Gastroesophageal sphincter (tissue), 4 donors: ENCODE results near the gene ALK. TPM values are rescaled to one million over a fixed set of nuclear protein-coding genes. Genes with fewer than 3 reads are reported as not detected.

Experiments used
- ATAC-seq: fragments of 150-250 bp; one replicate; pipeline ENCODE4 v1.9.1; 2016; ENCODE audit warnings: mild to moderate bottlenecking, moderate library complexity
- H3K27ac ChIP-seq, 4 donors: fragments of 200-600 bp; sonication (generic) in 3 of 4; 1 replicate in 3 of 4; 2 replicates in 1 of 4; pipeline ENCODE4 v1.5.1; 2016 to 2019
- H3K27me3 ChIP-seq: fragments of 200-600 bp; sonication (generic); one replicate; pipeline ENCODE4 v1.5.1; 2019
- H3K36me3 ChIP-seq, 2 donors: fragments of 200-600 bp; sonication (generic); one replicate each; pipeline ENCODE4 v1.5.1; 2019; ENCODE audit warnings: control low read depth in 1 of 2
- H3K4me1 ChIP-seq, 3 donors: fragments of 200-600 bp; sonication (generic); 1 replicate in 2 of 3; 2 replicates in 1 of 3; pipeline ENCODE4 v1.5.1; 2016 to 2019; ENCODE audit warnings: control low read depth in 2 of 3
- H3K4me3 ChIP-seq, 2 donors: fragments of 200-600 bp; sonication (generic); one replicate each; pipeline ENCODE4 v1.5.1; 2019; ENCODE audit warnings: mild to moderate bottlenecking in 1 of 2, moderate library complexity in 1 of 2
- H3K9me3 ChIP-seq, 3 donors: fragments of 200-600 bp; sonication (generic); one replicate each; pipeline ENCODE4 v1.5.1; 2017 to 2019; ENCODE audit warnings: control low read depth in 2 of 3
- CTCF ChIP-seq, 4 experiments: fragments of 200-600 bp in 2 of 4; fragments of 450-650 bp in 2 of 4; sonication (generic) in 1 of 4; IDR thresholded peaks; one replicate each; pipeline ENCODE4 v1.5.1; 2017 to 2019; ENCODE audit warnings: antibody characterized with exemption in 4 of 4, mild to moderate bottlenecking in 2 of 4, moderate library complexity in 2 of 4
- EP300 ChIP-seq: sonication (generic); formaldehyde crosslinking; IDR thresholded peaks from one replicate; pipeline ENCODE4 v1.6.1; 2017; ENCODE audit warnings: antibody characterized with exemption, mild to moderate bottlenecking
- POLR2A ChIP-seq, 2 donors: fragments of 450-650 bp; IDR thresholded peaks; one replicate each; pipeline ENCODE4 v1.6.1; 2017; ENCODE audit warnings: antibody characterized with exemption in 2 of 2, mild to moderate bottlenecking in 2 of 2, moderate library complexity in 1 of 2
- POLR2AphosphoS5 ChIP-seq: sonication (generic); formaldehyde crosslinking; IDR thresholded peaks from one replicate; pipeline ENCODE4 v1.6.1; 2017; ENCODE audit warnings: antibody characterized with exemption
- WGBS, 2 donors: methylation state at CpG; one replicate each; pipeline ENCODE4 v1.1.5; 2018; ENCODE audit warnings: low coverage in 1 of 2; 5-methylcytosine and 5-hydroxymethylcytosine counted together
- total RNA-seq, 4 donors: library from RNA; depleted of rRNA; stranded (reverse); fragments of >200 nt; gene quantifications; one replicate each; pipeline ENCODE4 v1.1.0, GENCODE V29; 2016

The ALK gene
- total RNA-seq, 4 donors from 2014 or later, result 0.94 to 1.6 (median 1.1) TPM

- no peaks in the 10 kb centered on the region for H3K4me1 ChIP-seq
- H3K9me3 ChIP-seq, result no peaks in the 10 kb centered on the region
- H3K4me3 ChIP-seq, result no peak overlapping the region
- no peak for ATAC-seq
- peaks cover 25% of the 10 kb centered on the region for H3K27me3 ChIP-seq
- 48 to 59% methylated on average over 4 to 8 of the region's 9 CpGs for WGBS, 2 donors
- TF ChIP-seq POLR2A (IDR thresholded peaks at IDR 0.05) (no peak), CTCF (IDR thresholded peaks at IDR 0.05) (peak; percentile 33 to 64 (median 48))
- no peak overlapping the region for H3K27ac ChIP-seq
- no peaks in the 10 kb centered on the region for H3K36me3 ChIP-seq
Measured at GRCh38 chr2:29309090-29310029, 612.0 kb downstream of the ALK start.

GRCh38 chr2:29308366-29308765 lies 613.0 kb downstream of the ALK start:
- no peak for TF ChIP-seq CTCF (IDR thresholded peaks at IDR 0.05)
- no peak for TF ChIP-seq POLR2A (IDR thresholded peaks at IDR 0.05)
- TF ChIP-seq EP300, result no peak
- no peak for TF ChIP-seq POLR2AphosphoS5
- H3K4me3 ChIP-seq, result no peak overlapping the region
- 56 to 59% methylated on average over 6 to 9 of the region's 9 CpGs for WGBS, 2 donors
- no peak overlapping the region for H3K27ac ChIP-seq
- H3K9me3 ChIP-seq, result no peaks in the 10 kb centered on the region
- no peaks in the 10 kb centered on the region for H3K36me3 ChIP-seq
- H3K27me3 ChIP-seq, result peaks cover 18% of the 10 kb centered on the region
- no peaks in the 10 kb centered on the region for H3K4me1 ChIP-seq
- ATAC-seq, result no peak

- TF ChIP-seq POLR2A (IDR thresholded peaks at IDR 0.05) (no peak), CTCF (IDR thresholded peaks at IDR 0.05) (no peak), POLR2AphosphoS5 (no peak), EP300 (no peak)
- WGBS, 2 donors, result 33 to 46% methylated on average over 1 to 2 of the region's 2 CpGs
Measured at GRCh38 chr2:29307519-29307918, 613.9 kb downstream of the ALK start.

GRCh38 chr2:29305762-29306161 lies 615.6 kb downstream of the ALK start:
- no peak for ATAC-seq

More at GRCh38 chr2:29307519-29307918, 613.9 kb downstream of the ALK start:
- H3K27me3 ChIP-seq, result peaks cover 11% of the 10 kb centered on the region
- H3K4me1 ChIP-seq, result no peaks in the 10 kb centered on the region
- no peaks in the 10 kb centered on the region for H3K36me3 ChIP-seq
- H3K4me3 ChIP-seq, result no peak overlapping the region
- H3K27ac ChIP-seq, result no peak overlapping the region
- ATAC-seq, result no peak
- no peaks in the 10 kb centered on the region for H3K9me3 ChIP-seq

More at GRCh38 chr2:29305762-29306161, 615.6 kb downstream of the ALK start:
- H3K4me1 ChIP-seq, result no peaks in the 10 kb centered on the region
- no peak overlapping the region for H3K4me3 ChIP-seq
- H3K9me3 ChIP-seq, result no peaks in the 10 kb centered on the region
- TF ChIP-seq POLR2AphosphoS5 (no peak), CTCF (IDR thresholded peaks at IDR 0.05) (no peak), POLR2A (IDR thresholded peaks at IDR 0.05) (no peak), EP300 (no peak)
- no peaks in the 10 kb centered on the region for H3K36me3 ChIP-seq
- WGBS, 2 donors, result 77 to 80% methylated on average over 6 of the region's 6 CpGs
- no peak overlapping the region for H3K27ac ChIP-seq
- no peaks in the 10 kb centered on the region for H3K27me3 ChIP-seq
